WTC11 (cell line): Measurements from ENCODE around the gene LARP1. TPM values are rescaled to one million over a fixed set of nuclear protein-coding genes. Genes with fewer than 3 reads are reported as not detected.

Experiments used
- ATAC-seq: fragments of 200-7000 bp; cut with Tn5 transposase; 2 replicates; pipeline ENCODE4 v1.10.0; 2021; ENCODE audit warnings: mild to moderate bottlenecking, moderate library complexity
- CTCF ChIA-PET: fragments of 300-600 bp; sonication (Branson Sonifier 250); formaldehyde crosslinking; loops from one replicate; lab custom pipeline; 2021; ENCODE audit warnings: antibody characterized with exemption; lab: Charles Lee
- POLR2A ChIA-PET: fragments of 350-600 bp; sonication (Branson Sonifier 250); formaldehyde crosslinking; loops from one replicate; lab custom pipeline; 2021; ENCODE audit warnings: antibody characterized with exemption; lab: Charles Lee
- DNase-seq: peaks from one replicate; pipeline ENCODE4 v3.0.0; 2021; ENCODE audit warnings: low spot score
- H3K27ac Mint-ChIP-seq: 2 replicates; pipeline ENCODE4 v1.8.0; 2021; ENCODE audit warnings: mixed read lengths
- H3K27me3 Mint-ChIP-seq: 2 replicates; pipeline ENCODE4 v1.8.0; 2021; ENCODE audit warnings: low read depth, mild to moderate bottlenecking, moderate library complexity, mixed read lengths
- H3K36me3 Mint-ChIP-seq: 2 replicates; pipeline ENCODE4 v1.8.0; 2021; ENCODE audit warnings: mixed read lengths
- H3K4me1 Mint-ChIP-seq: 2 replicates; pipeline ENCODE4 v1.8.0; 2022; ENCODE audit warnings: mixed read lengths
- H3K4me3 Mint-ChIP-seq: 2 replicates; pipeline ENCODE4 v1.8.0; 2021; ENCODE audit warnings: mild to moderate bottlenecking, moderate library complexity, mixed read lengths
- H3K9me3 Mint-ChIP-seq: 2 replicates; pipeline ENCODE4 v1.8.0; 2021; ENCODE audit warnings: mixed read lengths
- ATF2 ChIP-seq: sonication (generic); formaldehyde crosslinking; IDR thresholded peaks from 2 replicates; pipeline ENCODE4 v1.8.1; 2022; ENCODE audit warnings: low read depth, missing genetic modification reagents, borderline replicate concordance
- ATF6 ChIP-seq: sonication (generic); formaldehyde crosslinking; IDR thresholded peaks from 2 replicates; pipeline ENCODE4 v1.8.1; 2023; ENCODE audit warnings: mild to moderate bottlenecking, missing genetic modification reagents
- E2F1 ChIP-seq: sonication (generic); formaldehyde crosslinking; IDR thresholded peaks from 2 replicates; pipeline ENCODE4 v1.8.0; 2022; ENCODE audit warnings: mild to moderate bottlenecking, missing genetic modification reagents
- E2F4 ChIP-seq: sonication (generic); formaldehyde crosslinking; IDR thresholded peaks from 2 replicates; pipeline ENCODE4 v1.8.1; 2022; ENCODE audit warnings: low read depth, mild to moderate bottlenecking, moderate library complexity, missing genetic modification reagents, borderline replicate concordance
- FOXP4 ChIP-seq: sonication (generic); formaldehyde crosslinking; IDR thresholded peaks from 2 replicates; pipeline ENCODE4 v1.8.0; 2022; ENCODE audit warnings: mild to moderate bottlenecking, missing genetic modification reagents
- HMGA2 ChIP-seq: fragments of 250-450 bp; sonication (Bioruptor Pico); IDR thresholded peaks from 2 replicates; pipeline ENCODE4 v1.4.0; 2021; ENCODE audit warnings: mild to moderate bottlenecking, moderate library complexity
- MAX ChIP-seq: sonication (generic); formaldehyde crosslinking; IDR thresholded peaks from 2 replicates; pipeline ENCODE4 v1.8.0; 2022; ENCODE audit warnings: mild to moderate bottlenecking, missing genetic modification reagents
- NR2C2 ChIP-seq: sonication (generic); formaldehyde crosslinking; IDR thresholded peaks from 2 replicates; pipeline ENCODE4 v1.8.0; 2022; ENCODE audit warnings: mild to moderate bottlenecking, missing genetic modification reagents
- STAT6 ChIP-seq: sonication (generic); formaldehyde crosslinking; conservative IDR thresholded peaks from 2 replicates; pipeline ENCODE4 v1.8.1; 2023; ENCODE audit warnings: mild to moderate bottlenecking, low read depth, missing genetic modification reagents, moderate library complexity
- TCF7 ChIP-seq: sonication (generic); formaldehyde crosslinking; IDR thresholded peaks from 2 replicates; pipeline ENCODE4 v1.8.0; 2022; ENCODE audit warnings: mild to moderate bottlenecking, low read depth, missing genetic modification reagents, moderate library complexity
- TEAD1 ChIP-seq: sonication (generic); formaldehyde crosslinking; IDR thresholded peaks from 2 replicates; pipeline ENCODE4 v1.8.0; 2022; ENCODE audit warnings: mild to moderate bottlenecking, missing genetic modification reagents
- ZNF121 ChIP-seq: sonication (generic); formaldehyde crosslinking; IDR thresholded peaks from 2 replicates; pipeline ENCODE4 v1.8.0; 2023; ENCODE audit warnings: missing genetic modification reagents
- ZNF423 ChIP-seq: fragments of 250-450 bp; sonication (Bioruptor Pico); IDR thresholded peaks from 2 replicates; pipeline ENCODE4 v2.1.2; 2022; ENCODE audit warnings: mild to moderate bottlenecking, moderate library complexity
- total RNA-seq: library from RNA; stranded (reverse); gene quantifications from 3 replicates; pipeline ENCODE4 v1.2.3, GENCODE V29; 2021

The LARP1 gene
- total RNA-seq, 1 experiment from 2014 or later, result 406 TPM

- TF ChIP-seq STAT6 (CRISPR knock-in tag), result no peak
- TF ChIP-seq, all 79 proteins: peak for 0
Measured at GRCh38 chr5:154849264-154849785, 94.1 kb downstream of the LARP1 start (continued).

GRCh38 chr5:154849791-154850201, 94.6 kb downstream of the LARP1 start:
- peak; percentile 7; the same call in 1 of the 2 replicates for ATAC-seq
- peak overlapping the region; percentile 83 for H3K4me3 Mint-ChIP-seq
- no peaks in the 10 kb centered on the region for H3K27me3 Mint-ChIP-seq
- CTCF ChIA-PET, result interaction anchor here (1.2 kb wide), 3 partner anchors 18 to 329 kb away, joined by 3 to 7 read pairs (median 5); no protein-coding TSS in a partner anchor
- no peak for DNase-seq
- peaks cover 23% of the 10 kb centered on the region for H3K4me1 Mint-ChIP-seq
- H3K36me3 Mint-ChIP-seq, result no peaks in the 10 kb centered on the region
- no peak for TF ChIP-seq ZNF423 (CRISPR knock-in tag)
- TF ChIP-seq E2F4, result no peak
- TF ChIP-seq MAX (CRISPR knock-in tag), result no peak
- no peak for TF ChIP-seq E2F1 (CRISPR knock-in tag)
- no peak for TF ChIP-seq HMGA2 (CRISPR knock-in tag)
- TF ChIP-seq TEAD1 (CRISPR knock-in tag), result no peak
- TF ChIP-seq NR2C2 (CRISPR knock-in tag), result no peak
- TF ChIP-seq ZNF121 (CRISPR knock-in tag), result no peak
- TF ChIP-seq ATF2 (CRISPR knock-in tag), result no peak
- TF ChIP-seq FOXP4, result no peak
- no peak for TF ChIP-seq ATF6 (CRISPR knock-in tag)
- TF ChIP-seq TCF7 (CRISPR knock-in tag), result no peak
- no peaks in the 10 kb centered on the region for H3K9me3 Mint-ChIP-seq
- H3K27ac Mint-ChIP-seq, result peak overlapping the region; percentile 97
- POLR2A ChIA-PET, result no interaction called here
